ENCODE measurements around the gene LARGE1.
"Not testable (repeated sequence)": the region's sequence is repeated elsewhere in the genome, so short reads cannot be mapped to it uniquely, and the experiment has no call there.

Gene LARGE1

GRCh38 chr22:33372875-33373274 lies 547.4 kb downstream of the LARGE1 start:
- H3K4me1 Mint-ChIP-seq: no peaks in the 10 kb centered on the region

GRCh38 chr22:33363256-33363655 lies 557.0 kb downstream of the LARGE1 start:
- H3K36me3 Mint-ChIP-seq (ENCODE audit: insufficient read depth); ATAC-seq (replicated peaks; ENCODE audit: extremely low read depth, poor library complexity, severe bottlenecking); H3K9me3 Mint-ChIP-seq: not testable (repeated sequence)

More at GRCh38 chr22:33372875-33373274, 547.4 kb downstream of the LARGE1 start:
- Mint-ChIP-seq H3K27me3 (no peaks in the 10 kb centered on the region), H3K4me3 (no peak overlapping the region), H3K36me3 (ENCODE audit: insufficient read depth) (no peaks in the 10 kb centered on the region), H3K27ac (ENCODE audit: low read depth) (no peak overlapping the region), H3K9me3 (peaks cover 7% of the 10 kb centered on the region)
- DNase-seq (ENCODE audit: low spot score in 2 of 2) (no peak), ATAC-seq (replicated peaks; ENCODE audit: extremely low read depth, poor library complexity, severe bottlenecking) (no peak)

GRCh38 chr22:33362702-33363101 lies 557.6 kb downstream of the LARGE1 start:
- DNase-seq (ENCODE audit: low spot score in 2 of 2) (no peak), ATAC-seq (replicated peaks; ENCODE audit: extremely low read depth, poor library complexity, severe bottlenecking) (no peak)
- Mint-ChIP-seq H3K9me3 (no peaks in the 10 kb centered on the region), H3K36me3 (ENCODE audit: insufficient read depth) (no peaks in the 10 kb centered on the region), H3K4me1 (no peaks in the 10 kb centered on the region), H3K27ac (ENCODE audit: low read depth) (no peak overlapping the region), H3K27me3 (no peaks in the 10 kb centered on the region), H3K4me3 (no peak overlapping the region)

More at GRCh38 chr22:33363256-33363655, 557.0 kb downstream of the LARGE1 start:
- H3K4me1 Mint-ChIP-seq; H3K4me3 Mint-ChIP-seq; H3K27ac Mint-ChIP-seq (ENCODE audit: low read depth); DNase-seq (ENCODE audit: low spot score in 2 of 2); H3K27me3 Mint-ChIP-seq: not testable (repeated sequence)

- DNase-seq (ENCODE audit: low spot score in 2 of 2): no peak
- no peak overlapping the region for H3K4me3 Mint-ChIP-seq
- no peaks in the 10 kb centered on the region for H3K4me1 Mint-ChIP-seq
- no peaks in the 10 kb centered on the region for H3K9me3 Mint-ChIP-seq
- H3K27me3 Mint-ChIP-seq: no peaks in the 10 kb centered on the region
- no peak for ATAC-seq (replicated peaks; ENCODE audit: extremely low read depth, poor library complexity, severe bottlenecking)
- H3K36me3 Mint-ChIP-seq (ENCODE audit: insufficient read depth): no peaks in the 10 kb centered on the region
- H3K27ac Mint-ChIP-seq (ENCODE audit: low read depth): no peak overlapping the region
Observed at GRCh38 chr22:33361581-33361980, 558.7 kb downstream of the LARGE1 start.

- Mint-ChIP-seq H3K27ac (ENCODE audit: low read depth) (no peak overlapping the region), H3K4me3 (no peak overlapping the region), H3K36me3 (ENCODE audit: insufficient read depth) (no peaks in the 10 kb centered on the region), H3K27me3 (no peaks in the 10 kb centered on the region), H3K9me3 (peaks cover 6% of the 10 kb centered on the region), H3K4me1 (no peaks in the 10 kb centered on the region)
- no peak for DNase-seq (ENCODE audit: low spot score in 2 of 2)
- ATAC-seq (replicated peaks; ENCODE audit: extremely low read depth, poor library complexity, severe bottlenecking): no peak
Observed at GRCh38 chr22:33357981-33358399, 562.3 kb downstream of the LARGE1 start.

GRCh38 chr22:33354928-33355327 lies 565.3 kb downstream of the LARGE1 start:
- peaks cover 6% of the 10 kb centered on the region for H3K9me3 Mint-ChIP-seq
- ATAC-seq (replicated peaks; ENCODE audit: extremely low read depth, poor library complexity, severe bottlenecking) (no peak), DNase-seq (ENCODE audit: low spot score in 2 of 2) (no peak)
- H3K4me1 Mint-ChIP-seq: no peaks in the 10 kb centered on the region
- H3K27ac Mint-ChIP-seq (ENCODE audit: low read depth): no peak overlapping the region
- H3K36me3 Mint-ChIP-seq (ENCODE audit: insufficient read depth): no peaks in the 10 kb centered on the region
- no peak overlapping the region for H3K4me3 Mint-ChIP-seq
- H3K27me3 Mint-ChIP-seq: no peaks in the 10 kb centered on the region

- no peaks in the 10 kb centered on the region for H3K4me1 Mint-ChIP-seq
- DNase-seq (ENCODE audit: low spot score in 2 of 2): no peak
Observed at GRCh38 chr22:33353502-33353901, 566.8 kb downstream of the LARGE1 start.

GRCh38 chr22:33352768-33353167 lies 567.5 kb downstream of the LARGE1 start:
- DNase-seq (ENCODE audit: low spot score in 2 of 2) (no peak), ATAC-seq (replicated peaks; ENCODE audit: extremely low read depth, poor library complexity, severe bottlenecking) (no peak)
- Mint-ChIP-seq H3K4me3 (no peak overlapping the region), H3K27ac (ENCODE audit: low read depth) (no peak overlapping the region), H3K27me3 (no peaks in the 10 kb centered on the region), H3K9me3 (peaks cover 6% of the 10 kb centered on the region), H3K36me3 (ENCODE audit: insufficient read depth) (no peaks in the 10 kb centered on the region), H3K4me1 (no peaks in the 10 kb centered on the region)

More at GRCh38 chr22:33353502-33353901, 566.8 kb downstream of the LARGE1 start:
- H3K27ac Mint-ChIP-seq (ENCODE audit: low read depth): no peak overlapping the region
- peaks cover 6% of the 10 kb centered on the region for H3K9me3 Mint-ChIP-seq
- H3K27me3 Mint-ChIP-seq: no peaks in the 10 kb centered on the region
- H3K36me3 Mint-ChIP-seq (ENCODE audit: insufficient read depth): no peaks in the 10 kb centered on the region
- no peak overlapping the region for H3K4me3 Mint-ChIP-seq
- no peak for ATAC-seq (replicated peaks; ENCODE audit: extremely low read depth, poor library complexity, severe bottlenecking)

- DNase-seq (ENCODE audit: low spot score in 2 of 2): no peak
- Mint-ChIP-seq H3K27me3 (no peaks in the 10 kb centered on the region), H3K27ac (ENCODE audit: low read depth) (no peak overlapping the region)
Observed at GRCh38 chr22:33350961-33351360, 569.3 kb downstream of the LARGE1 start.

GRCh38 chr22:33350491-33350890 lies 569.8 kb downstream of the LARGE1 start:
- Mint-ChIP-seq H3K4me3 (no peak overlapping the region), H3K36me3 (ENCODE audit: insufficient read depth) (no peaks in the 10 kb centered on the region), H3K9me3 (peaks cover 4% of the 10 kb centered on the region), H3K27me3 (no peaks in the 10 kb centered on the region), H3K27ac (ENCODE audit: low read depth) (no peak overlapping the region), H3K4me1 (no peaks in the 10 kb centered on the region)
- no peak for DNase-seq (ENCODE audit: low spot score in 2 of 2)
- no peak for ATAC-seq (replicated peaks; ENCODE audit: extremely low read depth, poor library complexity, severe bottlenecking)

More at GRCh38 chr22:33350961-33351360, 569.3 kb downstream of the LARGE1 start:
- no peak for ATAC-seq (replicated peaks; ENCODE audit: extremely low read depth, poor library complexity, severe bottlenecking)
- H3K4me1 Mint-ChIP-seq: no peaks in the 10 kb centered on the region
- H3K9me3 Mint-ChIP-seq: peaks cover 6% of the 10 kb centered on the region
- no peaks in the 10 kb centered on the region for H3K36me3 Mint-ChIP-seq (ENCODE audit: insufficient read depth)
- no peak overlapping the region for H3K4me3 Mint-ChIP-seq

GRCh38 chr22:33347002-33347401 lies 573.3 kb downstream of the LARGE1 start:
- H3K36me3 Mint-ChIP-seq (ENCODE audit: insufficient read depth): no peaks in the 10 kb centered on the region
- H3K27ac Mint-ChIP-seq (ENCODE audit: low read depth): no peak overlapping the region
- H3K27me3 Mint-ChIP-seq: no peaks in the 10 kb centered on the region
- H3K9me3 Mint-ChIP-seq: no peaks in the 10 kb centered on the region
- ATAC-seq (replicated peaks; ENCODE audit: extremely low read depth, poor library complexity, severe bottlenecking) (no peak), DNase-seq (ENCODE audit: low spot score in 2 of 2) (no peak)
- H3K4me1 Mint-ChIP-seq: no peaks in the 10 kb centered on the region
- H3K4me3 Mint-ChIP-seq: no peak overlapping the region

- Mint-ChIP-seq H3K27me3 (no peaks in the 10 kb centered on the region), H3K4me3 (no peak overlapping the region), H3K27ac (ENCODE audit: low read depth) (no peak overlapping the region), H3K4me1 (no peaks in the 10 kb centered on the region), H3K36me3 (ENCODE audit: insufficient read depth) (no peaks in the 10 kb centered on the region), H3K9me3 (no peaks in the 10 kb centered on the region)
- no peak for ATAC-seq (replicated peaks; ENCODE audit: extremely low read depth, poor library complexity, severe bottlenecking)
- no peak for DNase-seq (ENCODE audit: low spot score in 2 of 2)
Observed at GRCh38 chr22:33341611-33342010, 578.7 kb downstream of the LARGE1 start.

GRCh38 chr22:33337524-33337923 lies 582.8 kb downstream of the LARGE1 start:
- Mint-ChIP-seq H3K4me1 (no peaks in the 10 kb centered on the region), H3K27me3 (no peaks in the 10 kb centered on the region), H3K9me3 (peaks cover 8% of the 10 kb centered on the region), H3K36me3 (ENCODE audit: insufficient read depth) (no peaks in the 10 kb centered on the region), H3K27ac (ENCODE audit: low read depth) (no peak overlapping the region), H3K4me3 (no peak overlapping the region)
- ATAC-seq (replicated peaks; ENCODE audit: extremely low read depth, poor library complexity, severe bottlenecking) (no peak), DNase-seq (ENCODE audit: low spot score in 2 of 2) (no peak)
